GM12875 (cell line): ENCODE results near the gene FGF9.

ENCODE experiments used
- H3K4me3 ChIP-seq: one replicate; pipeline ENCODE4 v1.5.1; 2011; ENCODE audit warnings: low read depth, low read length, control low read depth
- TF ChIP-seq, protein P1 (sequence below): IDR thresholded peaks from 2 replicates; pipeline ENCODE4 v1.5.1; 2011; ENCODE audit warnings: low read depth, mild to moderate bottlenecking, control low read depth, inconsistent platforms, low read length, moderate library complexity, borderline replicate concordance; ENCODE audit not compliant: insufficient read depth

Gene FGF9

DNA sequence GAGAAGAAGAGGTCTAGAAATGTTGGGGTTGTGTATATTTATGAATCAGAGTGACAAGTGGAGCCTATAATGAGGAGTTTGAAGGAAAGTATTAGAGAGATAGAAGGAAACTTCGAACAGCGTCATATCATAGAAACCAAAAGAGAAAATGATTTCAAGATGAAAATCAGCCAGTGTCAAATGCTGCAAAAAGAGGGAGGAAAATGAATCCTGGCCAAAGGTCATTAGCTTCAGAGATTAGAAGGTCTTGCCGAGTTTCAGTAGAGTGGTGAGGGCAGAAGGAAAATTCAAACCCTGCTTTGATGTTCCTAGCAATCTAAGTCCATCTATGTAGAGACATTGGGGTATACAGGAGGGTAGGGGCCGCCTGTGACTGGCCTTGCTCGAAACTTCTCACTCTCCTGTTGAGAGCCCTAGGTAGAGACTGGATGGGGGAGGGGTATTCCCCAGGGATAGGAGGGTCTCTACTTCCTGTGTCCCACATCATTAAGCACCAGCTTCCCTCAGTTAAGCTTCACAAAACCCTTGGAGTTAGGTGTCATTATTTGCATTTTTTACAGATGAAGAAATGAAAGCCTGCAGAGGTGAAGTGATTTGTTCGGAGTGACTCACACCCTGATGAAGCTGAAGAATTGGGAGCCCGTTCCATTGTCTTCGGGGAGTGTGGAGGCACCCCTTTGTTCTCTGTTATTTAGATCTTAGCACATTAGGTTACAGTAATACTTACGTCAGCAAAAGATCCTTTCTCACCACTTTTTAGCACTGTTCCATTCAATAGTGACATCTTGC, 62.8 kb downstream of the FGF9 start:
- TF ChIP-seq, protein P1, sequence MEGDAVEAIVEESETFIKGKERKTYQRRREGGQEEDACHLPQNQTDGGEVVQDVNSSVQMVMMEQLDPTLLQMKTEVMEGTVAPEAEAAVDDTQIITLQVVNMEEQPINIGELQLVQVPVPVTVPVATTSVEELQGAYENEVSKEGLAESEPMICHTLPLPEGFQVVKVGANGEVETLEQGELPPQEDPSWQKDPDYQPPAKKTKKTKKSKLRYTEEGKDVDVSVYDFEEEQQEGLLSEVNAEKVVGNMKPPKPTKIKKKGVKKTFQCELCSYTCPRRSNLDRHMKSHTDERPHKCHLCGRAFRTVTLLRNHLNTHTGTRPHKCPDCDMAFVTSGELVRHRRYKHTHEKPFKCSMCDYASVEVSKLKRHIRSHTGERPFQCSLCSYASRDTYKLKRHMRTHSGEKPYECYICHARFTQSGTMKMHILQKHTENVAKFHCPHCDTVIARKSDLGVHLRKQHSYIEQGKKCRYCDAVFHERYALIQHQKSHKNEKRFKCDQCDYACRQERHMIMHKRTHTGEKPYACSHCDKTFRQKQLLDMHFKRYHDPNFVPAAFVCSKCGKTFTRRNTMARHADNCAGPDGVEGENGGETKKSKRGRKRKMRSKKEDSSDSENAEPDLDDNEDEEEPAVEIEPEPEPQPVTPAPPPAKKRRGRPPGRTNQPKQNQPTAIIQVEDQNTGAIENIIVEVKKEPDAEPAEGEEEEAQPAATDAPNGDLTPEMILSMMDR = no peak
- no peak overlapping the region for H3K4me3 ChIP-seq

DNA sequence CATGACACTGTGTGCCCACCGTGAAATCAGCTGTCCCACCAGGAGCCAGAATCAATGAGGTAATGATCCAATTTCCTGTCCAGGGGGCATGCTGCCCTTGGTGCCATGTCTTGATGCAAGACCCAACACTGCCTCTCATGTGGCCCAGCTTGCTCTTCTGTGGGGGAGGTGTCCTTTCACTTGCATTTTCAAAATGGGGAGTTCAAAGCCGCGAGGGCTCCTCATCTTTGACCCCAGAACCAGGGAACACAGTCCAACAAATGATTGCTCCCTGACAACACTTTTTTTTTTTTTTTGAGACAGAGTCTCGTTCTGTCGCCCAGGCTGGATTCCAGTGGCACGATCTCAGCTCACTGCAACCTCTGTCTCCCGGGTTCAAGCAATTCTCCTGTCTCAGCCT, 64.1 kb downstream of the FGF9 start:
- no peak overlapping the region for H3K4me3 ChIP-seq
- TF ChIP-seq, protein P1 = no peak

DNA sequence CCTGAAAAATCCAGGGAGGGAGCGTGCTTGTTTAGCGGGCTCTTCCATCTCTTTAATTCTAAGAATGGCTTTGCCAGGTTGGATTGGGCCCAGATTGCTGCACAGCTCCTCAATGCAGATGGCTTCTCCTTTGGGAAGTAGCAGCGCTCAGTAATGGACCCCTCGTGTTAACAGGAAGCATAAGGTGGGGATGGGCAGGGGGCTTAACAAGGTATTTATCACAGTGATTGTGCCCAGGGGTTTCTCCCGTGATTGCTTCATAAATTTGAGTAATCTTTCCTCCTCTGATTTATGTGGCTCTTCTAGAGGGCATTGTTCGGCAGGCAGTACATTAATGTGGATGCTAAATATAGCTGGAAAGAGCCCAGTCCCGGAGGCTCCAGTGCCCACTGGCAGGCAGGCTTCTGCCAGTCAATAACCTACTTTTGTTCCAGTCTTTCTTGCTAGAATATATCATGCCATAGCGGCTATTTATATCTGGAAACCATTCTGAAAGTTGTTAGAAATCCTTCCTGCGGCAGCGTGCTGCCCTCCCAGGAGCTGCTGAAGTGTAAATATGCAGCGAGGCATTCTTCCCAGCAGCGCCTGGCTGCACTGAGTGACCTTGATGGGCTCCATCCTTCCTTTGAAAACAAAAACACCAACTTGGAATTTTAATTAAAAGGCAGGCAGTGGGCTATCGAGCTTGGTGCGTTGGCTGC, 65.0 kb downstream of the FGF9 start:
- H3K4me3 ChIP-seq = no peak overlapping the region
- TF ChIP-seq, protein P1 = no peak

DNA sequence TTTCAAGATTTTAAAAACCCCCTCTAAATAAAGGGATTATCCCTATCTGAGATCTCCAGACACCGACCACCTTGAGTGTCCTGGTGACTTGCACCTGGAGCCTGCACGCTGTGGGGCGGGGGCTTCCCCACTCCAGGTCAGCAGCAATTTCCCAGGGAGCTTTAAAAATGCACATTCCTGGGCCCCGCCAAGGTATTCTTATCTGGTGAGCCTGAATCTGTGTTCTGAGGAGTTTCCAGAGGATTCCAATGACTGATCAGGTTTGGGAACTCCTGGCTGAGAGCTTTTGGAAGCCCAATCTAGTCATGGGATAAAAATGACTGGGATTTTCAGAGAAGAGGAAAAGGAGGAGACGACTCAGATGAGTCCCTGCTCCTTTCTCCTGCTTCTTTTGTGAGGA, 66.1 kb downstream of the FGF9 start:
- TF ChIP-seq, protein P1 = no peak
- no peak overlapping the region for H3K4me3 ChIP-seq

DNA sequence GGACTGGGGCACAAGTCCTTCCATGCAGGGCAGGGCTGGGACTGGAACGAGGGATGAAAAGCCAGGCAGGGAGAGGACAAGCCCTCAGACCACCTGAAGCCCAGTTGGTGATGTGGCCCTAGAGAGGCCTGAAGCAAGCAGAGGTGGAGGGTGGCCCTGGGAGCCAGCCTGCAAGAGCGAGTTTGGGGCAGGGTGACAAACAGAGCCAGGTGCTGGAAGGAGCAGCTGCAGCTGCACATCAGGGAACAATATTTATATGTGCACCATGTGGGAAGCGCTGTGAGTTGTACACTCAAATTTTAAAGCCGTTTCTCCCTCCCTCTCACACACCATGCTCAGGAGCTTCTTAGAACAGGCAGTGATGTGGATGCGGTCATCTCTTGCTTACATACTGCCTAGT, 67.8 kb downstream of the FGF9 start:
- TF ChIP-seq, protein P1 = no peak

DNA sequence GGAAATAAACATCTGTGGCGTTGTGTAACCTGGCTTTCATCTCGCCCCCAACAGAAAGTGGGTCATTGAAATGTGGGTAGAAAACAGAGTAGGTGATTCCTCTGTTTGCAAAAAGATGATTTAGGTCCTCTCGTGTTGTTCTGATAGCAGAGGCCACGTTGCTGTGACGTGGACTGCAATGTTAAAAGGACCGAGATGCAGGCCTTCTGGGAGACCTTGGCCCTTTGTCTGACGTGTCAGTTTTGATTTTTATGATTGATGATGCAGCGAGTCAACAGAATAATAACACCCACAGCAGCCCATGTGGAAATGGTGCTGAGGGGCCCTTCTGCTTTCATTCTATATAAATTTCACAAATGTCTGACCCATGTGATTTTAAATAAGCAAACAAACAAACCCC, 68.9 kb downstream of the FGF9 start:
- TF ChIP-seq, protein P1 = no peak
- no peak overlapping the region for H3K4me3 ChIP-seq

More for the DNA sequence above, 67.8 kb downstream of the FGF9 start:
- H3K4me3 ChIP-seq = no peak overlapping the region
